Activated CD8-positive, alpha-beta memory T cell treated with anti-CD3 and anti-CD28 coated beads, Interleukin-2, amount 50 U/mL, for 1 hour (primary cell): Measurements from ENCODE around the gene MOCS1.

Experiments
- DNase-seq: peaks from one replicate; pipeline ENCODE4 v3.0.0-alpha.2; 2020; ENCODE audit errors: extremely low read depth

MOCS1 gene

DNA sequence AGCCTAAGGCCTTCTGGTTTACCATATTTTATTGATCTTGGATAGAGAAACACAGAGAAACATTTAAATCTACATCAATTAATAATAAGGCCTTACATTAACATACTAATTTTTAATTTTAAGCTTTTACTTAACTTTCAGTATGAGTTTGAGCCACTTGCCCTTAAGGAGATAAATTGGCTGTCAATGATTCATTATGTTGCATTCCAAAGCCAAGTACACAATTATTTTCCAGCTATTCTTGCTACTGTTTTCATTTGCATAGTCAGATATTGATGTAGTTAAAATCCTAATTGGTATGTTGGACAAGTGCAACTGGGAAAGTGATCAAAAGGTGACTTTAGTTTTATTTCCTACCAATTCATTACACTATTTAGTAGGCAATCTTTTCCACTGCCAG lies 58.2 kb downstream of the MOCS1 start:
- DNase-seq, result no peak

DNA sequence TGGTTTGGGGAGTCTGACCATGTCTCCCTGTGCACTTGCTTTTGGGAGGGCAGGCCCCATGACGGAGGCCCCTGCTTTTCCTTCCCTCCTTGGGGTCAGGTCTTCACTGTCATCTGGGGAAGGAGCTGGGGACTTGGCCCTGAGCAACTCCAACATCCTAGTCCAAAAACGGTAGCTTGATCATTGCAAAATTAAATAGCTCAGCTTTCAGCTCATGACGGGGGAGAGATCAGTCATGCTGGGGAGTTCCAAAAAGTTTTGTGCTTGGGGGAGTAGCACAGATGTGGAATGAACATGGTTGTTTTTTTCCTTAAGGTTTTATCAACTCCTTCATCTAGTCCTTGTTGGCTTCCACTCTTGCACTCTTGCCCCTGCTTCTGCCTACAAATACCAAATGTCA lies 60.8 kb downstream of the MOCS1 start:
- no peak for DNase-seq

DNA sequence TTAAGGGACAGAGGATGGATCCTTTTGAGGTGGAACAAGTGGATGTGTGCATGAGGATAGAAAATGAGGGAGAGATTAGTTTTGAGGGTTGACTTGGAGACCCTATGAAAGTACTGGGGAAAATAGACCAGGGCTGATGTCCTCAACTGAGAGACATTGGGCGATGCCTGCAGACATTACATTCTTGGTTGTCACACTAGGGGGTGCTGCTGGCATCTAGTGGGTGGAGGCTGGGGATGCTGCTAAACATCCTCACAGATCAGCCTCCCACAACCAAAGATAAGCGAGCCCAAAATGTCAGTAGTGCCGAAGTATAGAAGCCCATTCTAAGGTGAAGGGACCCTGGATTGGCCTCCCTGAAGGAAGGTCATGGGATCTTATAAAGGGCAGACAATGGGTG lies 63.3 kb downstream of the MOCS1 start:
- no peak for DNase-seq

DNA sequence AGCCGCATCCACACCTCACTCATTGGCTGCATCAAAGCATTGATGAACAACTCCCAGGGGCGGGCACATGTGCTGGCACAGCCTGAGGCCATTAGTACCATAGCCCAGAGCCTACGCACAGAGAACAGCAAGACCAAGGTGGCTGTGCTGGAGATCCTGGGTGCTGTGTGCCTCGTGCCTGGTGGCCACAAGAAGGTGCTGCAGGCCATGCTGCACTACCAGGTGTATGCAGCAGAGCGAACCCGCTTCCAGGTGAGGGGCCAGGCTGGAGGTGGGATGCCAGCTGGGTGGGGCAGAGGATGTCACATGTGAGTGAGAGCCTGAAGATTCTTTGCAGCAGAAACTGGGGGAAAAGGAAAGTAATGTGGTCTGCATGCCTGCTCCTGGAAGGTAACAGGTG lies 66.7 kb downstream of the MOCS1 start:
- DNase-seq, result no peak

DNA sequence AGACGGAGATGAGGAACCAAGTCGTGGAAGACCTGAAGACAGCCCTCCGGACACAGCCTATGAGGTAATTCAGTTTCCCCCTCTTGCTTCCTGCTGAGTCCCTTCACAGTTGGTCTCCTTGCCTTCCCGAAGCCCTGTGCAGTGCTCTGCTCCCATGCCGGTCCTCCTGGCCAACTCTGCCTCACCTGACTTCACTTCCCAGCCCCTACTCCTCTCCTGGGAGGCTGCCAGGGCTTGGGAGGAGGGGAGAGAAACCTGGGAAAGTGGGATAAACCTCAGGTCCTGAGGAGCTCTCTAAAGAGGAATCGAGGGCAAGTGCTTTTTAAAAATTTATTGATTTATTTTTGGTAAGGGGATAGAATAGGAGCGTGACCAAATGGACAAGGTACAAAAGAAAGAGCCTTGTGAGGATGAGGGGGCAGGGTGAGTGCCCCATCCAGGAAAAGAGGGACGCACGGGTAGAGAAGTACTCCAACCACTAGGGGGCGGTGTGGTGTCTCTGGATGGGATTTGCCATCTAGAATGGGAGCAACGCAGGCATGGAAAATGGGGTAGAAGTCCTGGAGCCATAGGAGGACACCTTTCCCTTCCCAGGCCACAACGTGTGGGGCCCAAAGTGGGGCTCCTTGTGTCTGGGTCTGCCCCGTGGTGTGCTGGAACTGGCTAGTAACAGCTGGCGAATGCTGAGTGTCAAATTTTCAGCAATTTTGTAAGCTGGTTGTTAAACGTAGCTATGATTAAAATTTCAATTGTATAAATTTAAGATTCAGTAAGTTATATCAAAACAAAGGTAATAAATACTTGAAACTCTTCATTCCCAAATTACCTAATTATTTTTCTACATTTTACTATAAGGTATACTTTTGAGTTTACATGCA lies 69.0 kb downstream of the MOCS1 start:
- peak; percentile 21 for DNase-seq

DNA sequence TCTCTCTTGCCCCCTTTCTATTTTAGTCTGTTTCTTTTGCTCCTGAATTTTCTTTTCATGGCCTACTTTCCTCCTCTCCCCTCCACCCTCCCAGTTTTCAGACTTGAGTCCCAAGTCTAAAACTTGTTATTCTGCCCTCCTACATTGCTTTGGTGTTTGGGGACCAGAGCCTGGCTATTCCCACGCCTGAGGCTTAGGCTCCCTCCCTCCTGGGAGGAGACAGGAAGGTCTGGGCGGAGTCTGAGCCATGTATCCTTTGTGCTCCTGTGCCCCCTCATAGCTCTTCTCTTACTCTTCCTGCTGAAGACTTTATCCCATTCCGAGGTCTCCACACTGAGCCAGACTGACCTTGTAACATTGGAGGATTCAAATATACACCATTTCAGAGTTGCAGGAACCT lies 72.6 kb downstream of the MOCS1 start:
- no peak for DNase-seq

DNA sequence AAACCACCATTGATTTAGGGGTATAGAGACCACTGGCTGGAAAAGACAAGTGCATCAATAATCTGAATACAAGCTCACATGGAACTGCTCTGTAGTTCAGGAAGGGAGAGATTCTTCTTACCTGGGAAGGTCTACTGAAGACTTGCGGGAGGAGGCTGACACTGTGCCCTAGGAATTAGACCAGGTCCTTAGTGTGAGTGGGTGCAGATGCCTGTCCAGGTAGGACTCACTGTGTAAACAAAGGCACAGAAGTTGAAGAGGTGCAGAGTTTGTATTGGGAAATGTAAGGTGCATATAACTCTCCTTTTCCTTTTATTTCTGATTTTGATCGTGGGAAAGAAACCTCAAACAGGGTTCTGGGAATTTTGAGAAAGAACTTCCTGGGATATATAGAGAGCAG lies 75.2 kb downstream of the MOCS1 start:
- no peak for DNase-seq

DNA sequence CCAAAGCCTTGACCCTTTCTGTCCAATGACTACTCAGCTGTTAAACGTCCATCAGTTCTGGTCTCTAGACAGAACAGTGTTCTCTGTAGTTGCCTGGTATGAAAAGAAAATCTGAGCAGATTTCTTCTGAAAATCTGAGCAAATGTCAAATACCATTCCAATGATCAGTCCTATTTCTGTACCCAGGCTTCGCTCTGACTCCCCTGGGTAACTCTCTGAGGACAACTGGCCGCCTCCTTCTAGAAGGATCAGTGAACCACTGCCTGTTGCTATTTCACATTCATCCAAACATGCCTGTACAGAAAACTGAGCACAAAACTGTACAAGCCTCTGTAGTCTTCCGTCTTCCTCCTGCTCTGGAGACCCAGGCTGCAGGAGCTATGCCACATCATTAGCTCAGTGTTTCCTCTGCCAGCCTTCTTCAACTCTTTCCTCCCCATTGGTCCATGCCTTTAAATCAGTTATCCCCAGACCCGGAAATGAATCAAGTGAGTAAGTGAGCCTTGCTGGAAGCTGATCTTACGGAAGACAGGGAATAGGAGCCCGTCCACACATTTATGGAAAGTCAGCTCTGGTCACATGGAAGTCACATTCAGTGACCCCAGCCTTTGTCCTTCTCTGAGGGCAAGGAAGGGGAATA lies 78.8 kb downstream of the MOCS1 start:
- DNase-seq, result no peak
